Natural killer cell (primary cell): ENCODE results near the gene TNFRSF17. TPM values are rescaled to one million over a fixed set of nuclear protein-coding genes. Genes with fewer than 3 reads are reported as not detected.

ENCODE experiments used
- ATAC-seq, 3 donors: fragments of 150-1000 bp in 2 of 3; fragments of 200-7000 bp in 1 of 3; cut with Tn5 transposase; 1 replicate in 1 of 3; 2 replicates in 2 of 3; pipeline ENCODE4 v1.10.0; 2021; ENCODE audit warnings: mild to moderate bottlenecking in 2 of 3, moderate library complexity in 2 of 3
- DNase-seq, 2 donors: peaks; one replicate each; pipeline versions ENCODE4 v3.0.0 to v3.0.0-alpha.2; 2013 to 2021; ENCODE audit warnings: mixed read lengths in 1 of 2
- H3K27ac ChIP-seq: one replicate; pipeline ENCODE4 v1.5.1; 2013; ENCODE audit warnings: mild to moderate bottlenecking, low read length
- H3K27me3 ChIP-seq: one replicate; pipeline ENCODE4 v1.6.1; 2013; ENCODE audit warnings: low read length; ENCODE audit not compliant: control insufficient read depth, insufficient read depth
- H3K36me3 ChIP-seq: one replicate; pipeline ENCODE4 v1.6.1; 2013; ENCODE audit warnings: low read length; ENCODE audit not compliant: control insufficient read depth, insufficient read depth
- H3K4me1 ChIP-seq: one replicate; pipeline ENCODE4 v1.6.1; 2013; ENCODE audit warnings: low read length; ENCODE audit not compliant: control insufficient read depth, insufficient read depth
- H3K4me3 ChIP-seq: one replicate; pipeline ENCODE4 v1.5.1; 2013; ENCODE audit warnings: low read length
- H3K9me3 ChIP-seq: one replicate; pipeline ENCODE4 v1.6.1; 2013; ENCODE audit warnings: low read length; ENCODE audit not compliant: control insufficient read depth, insufficient read depth
- H3K27ac Mint-ChIP-seq, 2 donors: one replicate each; pipeline ENCODE4 v1.8.0; 2022; ENCODE audit warnings: mild to moderate bottlenecking in 2 of 2, mixed read lengths in 2 of 2, moderate library complexity in 1 of 2
- H3K27me3 Mint-ChIP-seq, 2 donors: one replicate each; pipeline ENCODE4 v1.8.0; 2022; ENCODE audit warnings: low read depth in 2 of 2, mixed read lengths in 2 of 2
- H3K36me3 Mint-ChIP-seq: one replicate; pipeline ENCODE4 v1.8.0; 2022; ENCODE audit warnings: mixed read lengths
- H3K4me1 Mint-ChIP-seq, 2 donors: one replicate each; pipeline ENCODE4 v1.8.0; 2022; ENCODE audit warnings: mixed read lengths in 2 of 2
- H3K4me3 Mint-ChIP-seq: one replicate; pipeline ENCODE4 v1.8.0; 2022; ENCODE audit warnings: mild to moderate bottlenecking, moderate library complexity, mixed read lengths
- H3K9me3 Mint-ChIP-seq, 2 donors: one replicate each; pipeline ENCODE4 v1.8.0; 2022; ENCODE audit warnings: mixed read lengths in 2 of 2
- CTCF ChIP-seq: fragments of 200-600 bp; IDR thresholded peaks from one replicate; pipeline ENCODE4 v1.8.0; 2022; ENCODE audit warnings: antibody characterized with exemption
- WGBS: methylation state at CpG from one replicate; pipeline ENCODE4 v1.1.7; 2013; ENCODE audit warnings: missing lambda C conversion rate; ENCODE audit not compliant: insufficient coverage; 5-methylcytosine and 5-hydroxymethylcytosine counted together
- intact Hi-C: fragments of 100-400 bp; cut with micrococcal nuclease; formaldehyde crosslinking; loops from one replicate; pipeline ENCODE4 v1.14.2; 2022
- total RNA-seq, 4 donors: library from RNA; stranded (reverse); fragments of 120-200 nt in 1 of 4; gene quantifications; one replicate each; pipeline versions ENCODE4 v1.2.3 to v1.2.4, GENCODE V29; 2013 to 2022

Gene TNFRSF17
- total RNA-seq, 3 donors from 2014 or later (not counting 1 experiment from before 2014, with no cell fraction given) = 6.6 TPM; not detected in 2

- peaks cover 26% of the 10 kb centered on the region for H3K4me1 ChIP-seq
- 69% methylated on average over 3 of the region's 5 CpGs for WGBS
- Mint-ChIP-seq H3K27ac (no peak overlapping the region), H3K27me3 (no peaks in the 10 kb centered on the region), H3K4me1 (peaks cover 28 to 32% of the 10 kb centered on the region in 2 donors), H3K4me3 (no peak overlapping the region), H3K36me3 (no peaks in the 10 kb centered on the region), H3K9me3 (no peaks in the 10 kb centered on the region)
- H3K27ac ChIP-seq = peak overlapping the region; percentile 3
- no peak for ATAC-seq
- no peaks in the 10 kb centered on the region for H3K9me3 ChIP-seq
- no peak overlapping the region for H3K4me3 ChIP-seq
- intact Hi-C loops = no loop called here
- no peaks in the 10 kb centered on the region for H3K27me3 ChIP-seq
- no peak for DNase-seq
- H3K36me3 ChIP-seq = no peaks in the 10 kb centered on the region
- TF ChIP-seq CTCF = no peak
Observed at GRCh38 chr16:11980136-11980844, 15.3 kb downstream of the TNFRSF17 start.

- Mint-ChIP-seq H3K36me3 (no peaks in the 10 kb centered on the region), H3K4me3 (no peak overlapping the region), H3K4me1 (peaks cover 0 to under 1% of the 10 kb centered on the region in 2 donors), H3K27ac (no peak overlapping the region), H3K9me3 (no peaks in the 10 kb centered on the region), H3K27me3 (no peaks in the 10 kb centered on the region)
- Histone ChIP-seq H3K27ac (no peak overlapping the region), H3K36me3 (no peaks in the 10 kb centered on the region), H3K9me3 (no peaks in the 10 kb centered on the region), H3K4me3 (no peak overlapping the region), H3K27me3 (no peaks in the 10 kb centered on the region), H3K4me1 (peaks cover 3% of the 10 kb centered on the region)
- ATAC-seq (no peak), DNase-seq (no peak)
- intact Hi-C loops = no loop called here
- no peak for TF ChIP-seq CTCF
- 90% methylated on average over 4 of the region's 5 CpGs for WGBS
Observed at GRCh38 chr16:11985250-11985649, 20.2 kb downstream of the TNFRSF17 start.

- no peak for ATAC-seq
- H3K27me3 ChIP-seq = no peaks in the 10 kb centered on the region
- H3K9me3 ChIP-seq = no peaks in the 10 kb centered on the region
- no peak overlapping the region for H3K27ac ChIP-seq
- intact Hi-C loops = no loop called here
- H3K4me1 ChIP-seq = no peaks in the 10 kb centered on the region
- Mint-ChIP-seq H3K4me1 (peaks cover 4 to 5% of the 10 kb centered on the region in 2 donors), H3K27ac (no peak overlapping the region), H3K4me3 (no peak overlapping the region), H3K36me3 (no peaks in the 10 kb centered on the region), H3K27me3 (no peaks in the 10 kb centered on the region), H3K9me3 (no peaks in the 10 kb centered on the region)
- no peak for TF ChIP-seq CTCF
- no peak overlapping the region for H3K4me3 ChIP-seq
- no peaks in the 10 kb centered on the region for H3K36me3 ChIP-seq
- DNase-seq = no peak
- WGBS = 94% methylated on average over 11 of the region's 12 CpGs
Observed at GRCh38 chr16:11986521-11987057, 21.6 kb downstream of the TNFRSF17 start.
